GM19240 (cell line): ENCODE measurements around the gene S100A8.

Experiments
- DNase-seq: peaks from one replicate; pipeline ENCODE4 v3.0.0; 2011; ENCODE audit warnings: low spot score; ENCODE audit not compliant: insufficient read length

S100A8 gene

GRCh38 chr1:153362187-153362775 lies 28.6 kb downstream of the S100A8 start:
- no peak for DNase-seq

DNA sequence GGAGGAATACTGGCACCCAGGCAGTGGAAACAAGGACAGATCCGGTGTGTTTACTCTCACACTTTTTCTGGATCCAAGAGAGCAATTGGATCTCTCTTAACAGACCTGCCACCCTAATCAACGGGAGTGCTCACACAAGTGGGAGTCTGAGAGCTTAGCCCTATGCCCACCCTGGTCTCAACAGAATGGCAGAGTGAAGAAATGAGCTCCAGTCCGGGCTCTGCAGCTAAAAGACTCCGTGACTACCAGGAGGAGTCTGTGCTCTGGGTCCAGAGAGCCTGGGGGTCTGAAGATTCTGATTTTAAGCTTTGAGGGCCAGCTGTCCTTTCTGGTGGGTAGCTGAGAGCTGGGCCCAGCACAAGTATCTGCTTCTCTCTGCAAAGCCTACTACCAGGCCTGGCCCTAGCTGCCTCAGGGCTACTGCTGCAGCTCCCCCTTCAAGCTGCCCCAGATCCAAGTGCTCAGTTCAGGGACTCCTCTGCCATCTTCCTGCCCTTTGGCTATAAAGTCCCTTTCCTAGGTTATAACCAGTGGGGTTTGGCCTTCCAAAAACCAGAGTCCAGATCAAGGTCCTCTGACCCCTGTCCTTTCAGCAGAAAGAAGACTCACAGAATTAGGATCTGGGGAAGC lies 29.3 kb downstream of the S100A8 start:
- no peak for DNase-seq

GRCh38 chr1:153360592-153361479 lies 30.0 kb downstream of the S100A8 start:
- DNase-seq, result no peak

DNA sequence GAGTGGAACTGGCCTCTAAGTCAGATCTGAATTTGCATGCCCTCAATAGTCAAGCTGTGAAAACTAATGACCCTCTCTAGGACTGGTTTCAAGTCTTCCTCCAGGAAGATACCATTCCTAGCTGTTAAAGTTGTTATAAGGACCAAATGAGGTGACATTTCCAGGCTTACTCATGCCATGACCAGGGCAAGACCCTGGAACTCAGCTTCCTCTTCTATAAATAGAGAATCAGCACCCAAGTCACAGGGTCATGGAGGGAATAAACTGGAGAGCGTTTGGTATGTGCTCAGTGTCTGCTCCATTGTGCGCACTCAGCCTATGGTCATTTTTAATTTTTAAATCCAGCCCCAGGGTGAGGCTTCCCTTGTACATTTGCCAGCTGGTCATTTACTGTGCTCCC lies 30.7 kb downstream of the S100A8 start:
- DNase-seq, result no peak

- DNase-seq, result no peak
These were observed 31.6 kb downstream of the S100A8 start for GRCh38 chr1:153359241-153359640.

GRCh38 chr1:153358691-153358975 lies 32.2 kb downstream of the S100A8 start:
- no peak for DNase-seq

DNA sequence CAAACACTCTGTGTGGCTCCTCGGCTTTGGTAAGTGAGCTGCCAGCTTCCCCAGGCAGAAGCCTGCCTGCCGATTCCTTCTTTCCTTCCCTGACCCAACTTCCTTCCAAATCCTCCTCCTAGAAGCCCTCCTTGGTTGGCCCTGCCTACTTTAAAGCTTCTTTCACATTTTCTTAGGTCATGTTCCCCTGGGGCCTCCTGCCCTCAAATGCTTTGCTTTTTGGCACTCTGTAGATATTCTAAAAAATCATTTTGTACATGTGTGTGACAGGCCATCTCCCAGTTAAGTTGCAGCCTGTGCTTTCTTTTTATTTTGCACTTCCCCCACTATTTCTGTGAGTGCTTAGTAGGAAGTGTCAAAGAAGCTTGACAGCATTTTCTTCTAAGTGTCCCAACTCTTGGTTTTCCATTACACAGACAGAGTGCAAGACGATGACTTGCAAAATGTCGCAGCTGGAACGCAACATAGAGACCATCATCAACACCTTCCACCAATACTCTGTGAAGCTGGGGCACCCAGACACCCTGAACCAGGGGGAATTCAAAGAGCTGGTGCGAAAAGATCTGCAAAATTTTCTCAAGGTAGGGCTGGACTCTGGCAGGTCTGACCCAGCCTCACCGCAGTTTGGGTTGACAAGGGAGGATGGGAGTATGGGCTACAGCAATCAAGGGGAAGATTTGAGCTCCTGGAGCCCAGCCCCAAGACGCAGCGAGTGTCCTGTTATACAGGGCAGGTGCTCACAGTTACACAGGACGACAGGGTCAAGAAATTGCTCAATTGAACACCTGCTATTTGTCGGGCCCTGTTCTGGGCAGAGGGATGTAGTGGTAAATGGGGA lies 32.8 kb downstream of the S100A8 start, which contains the start of gene S100A9:
Gene S100A9, plus strand, starts transcription at position 2 of the 838 bp plus-strand sequence. Its CDS starts 430 bp downstream, at position 432.
- no peak for DNase-seq

DNA sequence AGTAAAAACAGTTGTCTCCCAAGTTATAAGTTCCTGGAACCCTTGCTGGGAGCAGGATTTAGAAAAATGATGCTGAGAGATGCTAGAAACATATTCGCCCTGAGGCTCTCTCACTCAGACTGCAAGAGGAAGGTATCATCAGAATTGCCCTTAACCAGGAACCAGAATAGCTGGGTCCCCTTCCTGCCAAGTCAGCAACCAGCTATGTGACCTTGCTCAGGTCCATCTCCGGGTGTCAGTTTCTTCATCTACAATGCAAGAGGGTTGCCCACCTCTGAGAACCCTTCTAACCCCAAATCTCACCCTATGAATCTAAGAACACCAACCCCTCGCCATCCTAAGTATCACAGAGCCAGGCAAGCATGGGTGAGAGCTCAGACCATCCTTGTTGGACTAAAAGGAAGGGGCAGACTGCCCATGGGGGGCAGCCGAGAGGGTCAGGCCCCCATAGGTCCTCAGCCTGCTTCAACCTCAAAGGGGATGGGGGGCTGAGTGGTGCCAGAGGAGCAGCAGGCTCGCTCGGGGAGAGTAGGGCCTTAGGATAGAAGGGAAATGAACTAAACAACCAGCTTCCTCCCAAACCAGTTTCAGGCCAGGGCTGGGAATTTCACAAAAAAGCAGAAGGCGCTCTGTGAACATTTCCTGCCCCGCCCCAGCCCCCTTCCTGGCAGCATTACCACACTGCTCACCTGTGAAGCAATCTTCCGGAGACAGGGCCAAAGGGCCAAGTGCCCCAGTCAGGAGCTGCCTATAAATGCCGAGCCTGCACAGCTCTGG lies 33.6 kb downstream of the S100A8 start:
- DNase-seq, result no peak

DNA sequence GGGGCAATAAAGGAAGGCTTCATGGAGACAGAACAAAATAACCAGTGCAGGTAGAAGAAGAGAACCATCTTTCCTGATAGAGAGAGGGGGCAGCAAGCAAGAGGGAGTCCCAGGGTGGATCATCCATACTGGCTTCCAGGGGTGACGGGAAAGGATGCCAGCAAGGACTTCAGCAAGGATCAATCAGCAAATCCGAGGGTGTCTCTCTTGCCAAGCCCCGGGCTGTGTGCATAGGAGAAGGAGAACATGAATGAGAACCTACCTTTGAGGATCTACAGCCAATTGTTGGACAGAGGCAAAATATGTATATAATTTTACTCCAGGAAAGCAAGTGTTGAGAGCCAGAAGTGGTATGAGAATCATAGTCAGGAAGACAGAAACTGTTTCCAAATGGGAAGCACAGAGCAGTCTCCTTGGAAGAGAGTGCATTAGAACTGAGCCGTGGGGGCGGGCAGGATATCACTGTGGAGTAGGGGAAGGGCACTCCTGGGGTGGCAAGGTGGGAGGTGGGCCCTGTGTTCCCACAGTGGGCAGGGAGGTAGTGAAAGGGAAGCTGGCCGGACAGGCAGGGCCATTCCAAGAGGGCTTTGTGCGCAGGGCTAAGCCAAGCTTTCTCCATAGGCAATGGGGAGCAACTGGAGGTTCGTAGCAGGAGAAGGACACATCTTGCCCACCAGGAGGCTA lies 34.3 kb downstream of the S100A8 start:
- no peak for DNase-seq

GRCh38 chr1:153355445-153356071 lies 35.3 kb downstream of the S100A8 start:
- DNase-seq, result peak; percentile 26

- no peak for DNase-seq
These were observed 36.2 kb downstream of the S100A8 start for GRCh38 chr1:153354515-153355193.

DNA sequence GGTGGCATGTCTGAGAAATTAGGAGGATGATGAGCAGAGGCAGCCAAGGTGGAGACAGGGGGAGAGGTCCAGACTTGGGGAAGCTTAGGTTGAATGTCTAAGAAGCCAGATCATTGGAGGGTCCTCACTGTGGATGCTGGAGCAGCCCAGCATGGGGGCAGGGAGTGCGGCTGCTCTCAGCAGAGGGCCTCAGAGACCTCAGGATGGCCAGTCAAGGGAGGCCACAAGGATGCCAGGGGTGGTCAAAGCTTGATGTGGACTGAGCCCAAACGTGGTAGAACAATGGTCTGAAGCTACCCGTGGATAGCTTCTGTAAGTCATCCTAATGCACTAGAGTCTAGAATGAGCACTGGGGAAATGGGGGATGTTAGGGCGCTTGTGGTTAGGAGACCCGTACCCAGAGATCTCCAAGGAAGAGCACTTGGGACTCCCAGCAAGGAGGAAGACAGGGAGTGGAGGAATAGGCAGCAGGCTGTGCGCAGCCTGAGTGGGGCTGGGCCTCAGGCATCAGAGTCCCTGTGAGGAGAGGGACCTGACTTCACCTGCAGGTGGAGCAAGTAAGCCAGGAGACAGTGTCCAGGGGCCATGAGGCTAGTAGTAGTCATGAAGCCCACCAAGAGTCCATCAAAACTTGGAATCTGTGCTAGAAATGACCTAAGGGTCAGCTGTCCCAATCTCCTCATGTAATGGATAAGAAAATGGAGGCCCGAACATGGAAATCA lies 37.5 kb downstream of the S100A8 start:
- peak; percentile 25 for DNase-seq

DNA sequence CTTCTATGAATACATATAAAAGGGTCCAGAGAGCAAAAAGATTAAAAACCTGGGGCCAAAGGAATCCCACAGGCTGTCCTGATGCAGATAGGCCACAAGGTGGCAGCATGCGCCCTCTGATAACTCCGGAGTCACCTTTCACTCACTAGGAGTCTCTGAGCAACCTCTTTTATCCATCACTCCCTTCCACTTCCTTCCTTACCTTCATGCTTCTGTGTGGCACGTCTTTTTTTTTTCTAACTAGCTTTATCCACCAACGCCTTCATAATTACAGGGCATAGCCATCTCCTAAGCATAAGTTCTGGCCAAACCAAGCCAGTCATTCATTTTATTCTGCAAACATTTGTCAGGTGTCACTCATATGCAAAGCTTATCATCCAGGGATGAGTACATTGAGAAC lies 38.4 kb downstream of the S100A8 start:
- peak; percentile 60 for DNase-seq

GRCh38 chr1:153350321-153350957 lies 40.4 kb downstream of the S100A8 start:
- no peak for DNase-seq

GRCh38 chr1:153349363-153350320 lies 41.2 kb downstream of the S100A8 start:
- DNase-seq, result no peak

- DNase-seq, result no peak
These were observed 42.1 kb downstream of the S100A8 start, which contains the start of gene PGLYRP4 for GRCh38 chr1:153348511-153349362. Gene PGLYRP4, minus strand, starts transcription at chr1:153348841. Its CDS starts 909 bp downstream, at chr1:153347932.
